Mononuclear cell (primary cell): ENCODE measurements around the gene LGALS7. TPM values are rescaled to one million over a fixed set of nuclear protein-coding genes. Genes with fewer than 3 reads are reported as not detected.
"Not testable (repeated sequence)": the region's sequence is repeated elsewhere in the genome, so short reads cannot be mapped to it uniquely, and the experiment has no call there.

Source experiments
- H3K27me3 ChIP-seq: 2 replicates; pipeline ENCODE4 v1.6.0; 2011; ENCODE audit warnings: low read length, control low read depth; ENCODE audit not compliant: insufficient read depth
- H3K4me1 ChIP-seq: 2 replicates; pipeline ENCODE4 v1.5.1; 2011; ENCODE audit warnings: mild to moderate bottlenecking, low read length, control low read depth; ENCODE audit not compliant: insufficient read depth
- H3K4me3 ChIP-seq: 2 replicates; pipeline ENCODE4 v1.5.1; 2011; ENCODE audit warnings: mild to moderate bottlenecking, low read length, moderate library complexity
- H3K9me3 ChIP-seq: 2 replicates; pipeline ENCODE4 v1.5.1; 2011; ENCODE audit warnings: low read depth, mild to moderate bottlenecking, control low read depth, low read length
- total RNA-seq: library from RNA; depleted of rRNA; stranded (reverse); fragments of >200 nt; gene quantifications from one replicate; pipeline ENCODE4 v1.2.3, GENCODE V29; 2012

The LGALS7 gene
- not detected for total RNA-seq

DNA sequence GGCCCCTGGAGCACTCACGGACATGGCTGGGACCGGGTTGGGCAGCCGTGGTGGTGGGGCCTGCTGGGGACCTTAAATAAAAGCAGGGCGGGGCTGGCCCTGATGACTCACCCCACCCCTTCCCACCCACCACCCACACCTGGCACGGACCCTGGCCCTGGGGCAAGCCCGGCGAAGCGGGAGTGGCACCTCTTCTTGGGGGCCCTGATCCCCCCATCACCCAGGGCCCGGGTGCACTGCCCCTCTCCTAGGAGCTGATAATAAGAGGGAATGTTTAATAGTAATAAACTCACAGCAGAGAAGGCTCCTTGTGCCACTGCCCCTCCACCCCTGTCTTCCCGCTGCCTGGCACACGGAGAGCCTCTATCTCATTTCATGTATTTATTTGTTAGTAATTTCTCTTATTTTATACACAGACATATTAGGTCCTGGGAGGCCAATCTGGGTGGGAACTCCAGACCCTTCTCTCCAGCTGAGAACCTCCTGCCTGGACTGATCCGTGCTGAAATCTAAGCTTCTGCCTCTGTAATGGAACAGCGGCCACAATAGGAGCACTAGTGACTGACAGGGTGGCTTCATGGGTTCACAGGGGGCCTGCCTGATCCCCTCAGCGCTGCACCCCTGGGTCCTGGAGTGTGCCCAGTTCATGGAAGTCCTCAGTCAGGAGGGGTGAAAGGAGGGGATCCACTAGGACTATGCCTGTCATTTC, at the start of gene LGALS7:
Gene LGALS7, minus strand, starts transcription at position 49 of the 709 bp plus-strand sequence. Its CDS starts 25 bp downstream, at position 24.
- no peaks in the 10 kb centered on the region for H3K27me3 ChIP-seq
- H3K4me3 ChIP-seq = no peak within 1 kb of the TSS
- peaks cover 12% of the 10 kb centered on the region for H3K4me1 ChIP-seq
- no peaks in the 10 kb centered on the region for H3K9me3 ChIP-seq

DNA sequence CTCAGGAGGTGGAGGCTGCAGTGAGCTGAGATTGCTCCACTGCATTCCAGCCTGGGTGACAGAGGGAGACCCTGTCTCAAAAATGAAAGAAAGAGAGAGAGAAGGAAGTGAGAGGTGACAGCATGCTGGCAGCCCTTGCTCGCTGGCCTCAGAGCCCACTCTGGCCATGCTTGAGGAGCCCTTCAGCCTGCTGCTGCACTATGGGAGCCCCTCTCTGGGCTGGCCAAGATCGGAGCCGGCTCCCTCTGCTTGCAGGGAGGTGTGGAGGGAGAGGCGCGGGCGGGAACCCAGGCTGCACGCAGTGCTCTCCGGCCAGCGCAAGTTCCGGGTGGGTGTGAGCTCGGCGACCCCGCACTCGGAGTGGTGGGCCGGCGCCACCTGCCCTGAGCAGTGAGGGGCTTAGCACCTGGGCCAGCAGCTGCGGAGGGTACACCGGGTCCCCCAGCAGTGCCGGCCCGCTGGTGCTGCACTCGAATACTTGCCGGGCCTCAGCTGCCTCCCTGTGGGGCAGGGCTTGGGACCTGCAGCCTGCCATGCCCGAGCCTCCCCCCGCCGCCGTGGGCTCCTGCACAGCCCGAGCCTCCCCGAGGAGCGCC, 48.0 kb upstream of the LGALS7 start:
- not testable (repeated sequence) for H3K9me3 ChIP-seq, H3K4me1 ChIP-seq, H3K4me3 ChIP-seq, H3K27me3 ChIP-seq

DNA sequence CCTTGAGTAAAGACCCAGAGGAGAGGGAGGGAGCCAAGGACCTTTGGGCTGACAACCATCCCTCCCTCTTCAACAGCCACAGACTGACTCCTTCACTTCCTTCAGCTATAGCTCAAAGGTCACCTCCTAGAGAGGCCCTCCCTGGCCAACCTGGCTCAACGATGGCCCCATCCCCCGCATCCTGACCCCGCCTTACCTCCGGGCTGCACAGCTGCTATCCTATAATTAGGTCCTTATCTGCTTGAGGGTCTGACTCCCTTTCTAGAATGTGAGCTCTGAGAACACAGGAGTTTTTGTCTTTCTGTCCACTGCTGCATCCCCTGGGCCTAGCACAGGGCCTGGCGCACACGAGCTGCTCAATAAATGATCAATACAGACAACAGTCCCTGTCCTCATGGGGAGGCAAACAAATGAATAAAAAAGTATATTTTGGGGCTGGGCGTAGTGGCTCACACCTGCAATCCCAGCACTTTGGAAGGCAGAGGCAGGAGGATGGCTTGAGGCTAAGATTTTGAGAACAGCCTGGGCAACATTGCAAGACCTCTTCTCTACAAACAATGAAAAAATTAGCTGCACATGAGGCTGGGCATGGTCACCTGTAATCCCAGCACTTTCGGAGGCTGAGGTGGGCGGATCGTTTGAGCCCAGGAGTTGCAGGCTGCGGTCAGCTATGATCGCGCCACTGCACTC, 46.1 kb upstream of the LGALS7 start:
- H3K4me3 ChIP-seq = no peak overlapping the region
- H3K27me3 ChIP-seq = no peaks in the 10 kb centered on the region
- H3K4me1 ChIP-seq = no peaks in the 10 kb centered on the region
- H3K9me3 ChIP-seq = no peaks in the 10 kb centered on the region

DNA sequence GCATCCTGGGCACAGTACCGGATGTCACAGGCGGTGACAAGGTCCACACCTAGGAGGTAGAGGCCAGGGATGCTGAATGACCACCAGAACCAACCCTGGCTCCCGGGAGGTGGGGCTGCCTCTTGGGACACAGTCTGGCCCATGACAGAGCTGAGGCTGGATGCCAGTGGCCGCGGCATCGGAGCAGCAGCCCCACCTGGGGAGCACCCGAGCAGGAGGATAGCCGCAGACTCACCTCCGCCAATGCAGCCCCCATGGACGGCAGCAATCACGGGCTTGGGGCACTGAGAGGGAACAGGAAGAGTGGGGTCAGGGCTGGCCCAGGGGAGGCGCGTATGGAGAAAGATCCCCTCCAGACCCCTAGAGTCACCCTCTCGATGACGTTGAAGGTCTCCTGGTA, 43.8 kb upstream of the LGALS7 start:
- Histone ChIP-seq H3K4me1 (no peaks in the 10 kb centered on the region), H3K4me3 (no peak overlapping the region), H3K27me3 (no peaks in the 10 kb centered on the region), H3K9me3 (no peaks in the 10 kb centered on the region)

DNA sequence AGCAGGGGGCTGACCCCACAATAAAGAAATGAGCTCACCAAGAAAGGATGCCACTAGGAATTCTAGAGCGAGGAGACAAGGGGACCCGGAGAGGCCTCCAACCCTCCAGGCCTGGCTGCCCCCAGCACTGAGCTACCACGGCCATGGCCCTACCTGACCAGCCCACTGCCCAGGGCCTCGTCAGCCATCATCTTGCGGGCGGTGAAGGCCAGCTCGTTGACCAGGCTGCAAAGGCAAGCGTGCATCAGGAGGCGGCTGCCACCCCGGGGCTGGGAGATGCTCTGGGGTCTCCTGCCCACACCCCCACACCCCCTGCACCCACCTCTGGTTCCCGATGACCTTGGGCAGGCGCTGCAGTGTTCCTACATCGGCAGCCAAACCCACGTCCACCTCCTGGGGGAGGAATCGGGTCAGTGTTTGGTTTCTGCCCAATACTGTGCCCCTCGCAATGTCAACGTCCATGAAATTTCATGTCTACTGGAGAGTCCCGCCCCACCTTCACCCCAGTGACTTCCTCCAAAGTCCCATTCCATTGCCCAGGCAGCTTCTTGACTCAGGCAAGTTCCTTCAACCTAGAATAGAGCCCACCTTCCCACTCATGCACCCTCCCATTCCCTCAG, 42.9 kb upstream of the LGALS7 start:
- Histone ChIP-seq H3K9me3 (no peaks in the 10 kb centered on the region), H3K4me1 (no peaks in the 10 kb centered on the region)

DNA sequence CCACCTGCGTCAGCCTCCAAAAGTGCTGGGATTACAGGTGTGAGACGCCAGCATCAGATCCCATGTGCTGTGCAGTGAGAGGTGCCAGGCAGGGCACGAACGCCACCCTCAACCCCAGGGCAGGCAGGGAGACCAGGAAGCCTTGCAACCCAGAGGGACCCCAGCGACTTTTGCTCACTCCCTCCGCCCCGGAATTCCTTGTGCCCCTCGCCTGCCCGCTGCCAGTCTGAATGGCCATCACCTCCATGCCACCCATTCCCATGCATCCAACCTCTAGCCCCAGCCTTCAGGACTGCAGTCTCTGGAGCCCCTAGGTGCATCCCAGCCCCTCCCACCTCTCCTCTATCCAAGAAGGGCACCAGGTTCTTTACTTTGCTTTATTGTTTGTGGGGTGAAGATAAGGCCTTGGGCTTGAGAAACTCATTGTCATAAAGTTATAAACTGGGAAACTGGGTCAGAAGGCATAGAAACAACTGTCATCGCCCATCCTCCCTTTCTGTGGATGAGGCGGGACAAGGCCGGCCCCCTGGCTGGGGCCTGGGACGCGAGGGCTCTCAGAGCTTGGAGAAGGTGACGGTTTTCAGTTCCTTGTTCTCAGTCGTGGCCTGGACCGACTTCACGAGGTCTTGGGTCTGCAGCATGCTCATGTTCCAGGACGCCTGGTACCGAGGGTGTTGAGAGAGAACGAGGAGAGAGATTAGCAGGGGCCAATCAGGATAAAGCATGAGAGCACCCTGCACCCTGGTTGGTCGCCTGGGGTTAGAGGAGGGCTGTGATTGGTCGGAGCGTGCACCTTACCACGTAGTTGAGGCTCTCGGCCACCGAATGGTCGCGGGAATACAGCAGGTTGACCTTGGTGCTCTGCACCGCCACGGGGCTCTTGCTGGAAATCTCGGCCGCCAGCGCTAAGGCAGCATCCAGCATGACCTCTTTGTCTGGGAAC, 42.0 kb upstream of the LGALS7 start:
- Histone ChIP-seq H3K4me3 (no peak overlapping the region), H3K9me3 (no peaks in the 10 kb centered on the region), H3K27me3 (no peaks in the 10 kb centered on the region), H3K4me1 (no peaks in the 10 kb centered on the region)

More for the DNA sequence above, 42.9 kb upstream of the LGALS7 start:
- no peak overlapping the region for H3K4me3 ChIP-seq
- H3K27me3 ChIP-seq = no peaks in the 10 kb centered on the region

DNA sequence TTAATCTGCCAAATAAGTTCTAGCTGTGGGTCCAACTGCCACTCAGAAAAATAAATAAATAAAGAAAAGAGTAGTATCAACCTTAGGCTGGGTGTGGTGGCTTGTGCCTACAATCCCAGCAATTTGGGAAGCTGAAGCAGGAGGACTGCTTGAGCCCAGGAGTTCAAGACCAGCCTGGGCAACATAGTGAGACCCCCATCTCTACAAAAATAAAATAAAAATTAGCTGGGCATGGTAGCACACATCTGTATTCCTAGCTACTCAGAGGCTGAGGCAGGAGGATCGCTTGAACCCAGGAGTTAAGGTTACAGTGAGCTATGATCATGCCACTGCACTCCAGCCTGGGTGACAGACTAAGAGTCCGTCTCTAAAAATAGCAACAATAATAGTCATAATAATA, 40.6 kb upstream of the LGALS7 start:
- not testable (repeated sequence) for H3K4me1 ChIP-seq, H3K9me3 ChIP-seq, H3K27me3 ChIP-seq, H3K4me3 ChIP-seq

DNA sequence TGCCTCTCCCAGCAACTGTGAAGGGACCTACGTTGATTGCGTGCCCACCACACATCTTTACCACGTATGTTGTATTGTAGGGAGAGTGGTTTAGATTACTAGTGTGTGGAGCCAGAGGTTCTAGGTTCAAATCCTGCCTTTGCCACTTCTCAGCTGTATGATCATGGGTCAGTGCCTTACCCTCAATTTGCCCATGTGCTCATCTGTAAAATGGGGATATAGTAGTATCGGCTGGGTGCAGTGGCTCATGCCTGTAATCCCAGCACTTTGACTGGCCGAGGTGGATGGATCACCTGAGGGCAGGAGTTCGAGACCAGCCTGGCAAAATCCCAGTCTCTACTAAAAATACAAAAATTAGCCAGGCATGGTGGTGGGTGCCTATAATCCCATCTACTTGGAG, 40.0 kb upstream of the LGALS7 start:
- Histone ChIP-seq H3K9me3 (no peaks in the 10 kb centered on the region), H3K4me3 (no peak overlapping the region), H3K4me1 (no peaks in the 10 kb centered on the region), H3K27me3 (no peaks in the 10 kb centered on the region)

DNA sequence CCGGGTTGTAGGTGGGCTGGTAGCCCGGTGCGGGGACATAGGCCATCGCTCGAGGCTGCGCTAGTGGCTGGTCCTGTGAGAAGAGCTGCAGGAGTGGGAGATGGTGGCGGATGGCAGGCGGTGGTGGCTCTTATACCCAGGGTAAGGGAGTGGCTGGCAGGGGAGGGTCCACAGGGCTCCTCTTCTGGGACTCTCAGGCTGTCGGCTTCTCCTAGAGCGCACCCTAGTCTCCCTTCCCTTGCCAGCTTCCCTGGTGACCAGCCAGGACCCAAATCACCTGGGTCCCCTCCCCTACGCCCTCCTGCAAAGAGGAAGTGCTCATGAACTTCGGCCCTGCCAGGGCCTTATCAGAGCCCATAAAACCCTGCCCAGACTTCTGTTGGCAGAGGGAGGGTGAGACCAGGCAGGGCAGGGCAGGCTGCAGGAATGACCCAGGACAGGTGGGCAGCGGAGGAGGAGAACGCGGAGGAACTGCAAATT, 39.6 kb upstream of the LGALS7 start, which contains the start of gene LGALS4:
Gene LGALS4, minus strand, starts transcription at position 105 of the 480 bp plus-strand sequence. Its CDS starts 59 bp downstream, at position 46.
- no peaks in the 10 kb centered on the region for H3K9me3 ChIP-seq
- no peak within 1 kb of the TSS for H3K4me3 ChIP-seq
- no peaks in the 10 kb centered on the region for H3K27me3 ChIP-seq
- no peaks in the 10 kb centered on the region for H3K4me1 ChIP-seq

DNA sequence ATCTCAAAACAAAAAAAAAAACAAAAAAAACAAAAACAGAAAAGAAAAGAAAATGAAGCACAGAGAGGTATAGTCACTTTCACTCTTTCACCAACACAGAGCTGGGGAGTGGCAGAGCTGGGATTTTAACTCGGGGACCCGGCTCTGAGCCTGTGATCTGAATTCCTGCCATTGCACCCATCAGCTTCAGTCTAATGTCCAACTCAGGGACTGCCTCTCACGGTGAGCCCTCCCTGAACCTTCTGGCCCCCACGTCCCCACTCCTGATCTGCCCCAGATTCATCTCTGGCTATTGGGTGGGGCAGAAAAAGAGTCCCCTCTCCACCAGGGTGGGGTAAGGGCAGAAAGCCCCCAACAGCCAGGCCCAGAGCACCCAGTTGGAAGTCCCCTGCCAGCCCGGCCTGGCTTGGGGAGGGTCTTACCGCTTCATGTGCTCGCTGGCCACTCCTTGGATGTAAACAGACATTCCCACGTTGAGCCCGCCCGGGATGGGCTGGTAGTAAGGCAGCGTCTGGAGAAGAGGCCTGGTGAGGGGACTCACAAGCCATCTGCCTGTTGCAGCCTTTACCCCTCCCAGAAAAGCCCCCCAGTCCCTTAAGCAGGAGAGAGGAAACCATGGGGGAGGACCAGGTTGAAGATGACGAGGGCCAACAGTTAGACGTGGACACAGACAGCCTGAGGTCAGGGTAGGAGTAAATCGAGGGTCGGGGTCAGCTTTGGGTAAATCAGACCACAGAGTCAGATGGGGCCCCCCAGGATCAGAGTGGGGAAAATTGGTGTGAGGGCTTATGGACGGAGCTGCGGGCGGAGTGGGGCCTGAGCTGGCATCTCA, 38.9 kb upstream of the LGALS7 start:
- no peaks in the 10 kb centered on the region for H3K9me3 ChIP-seq
- H3K4me1 ChIP-seq = no peaks in the 10 kb centered on the region
- H3K4me3 ChIP-seq = no peak overlapping the region
- H3K27me3 ChIP-seq = no peaks in the 10 kb centered on the region

DNA sequence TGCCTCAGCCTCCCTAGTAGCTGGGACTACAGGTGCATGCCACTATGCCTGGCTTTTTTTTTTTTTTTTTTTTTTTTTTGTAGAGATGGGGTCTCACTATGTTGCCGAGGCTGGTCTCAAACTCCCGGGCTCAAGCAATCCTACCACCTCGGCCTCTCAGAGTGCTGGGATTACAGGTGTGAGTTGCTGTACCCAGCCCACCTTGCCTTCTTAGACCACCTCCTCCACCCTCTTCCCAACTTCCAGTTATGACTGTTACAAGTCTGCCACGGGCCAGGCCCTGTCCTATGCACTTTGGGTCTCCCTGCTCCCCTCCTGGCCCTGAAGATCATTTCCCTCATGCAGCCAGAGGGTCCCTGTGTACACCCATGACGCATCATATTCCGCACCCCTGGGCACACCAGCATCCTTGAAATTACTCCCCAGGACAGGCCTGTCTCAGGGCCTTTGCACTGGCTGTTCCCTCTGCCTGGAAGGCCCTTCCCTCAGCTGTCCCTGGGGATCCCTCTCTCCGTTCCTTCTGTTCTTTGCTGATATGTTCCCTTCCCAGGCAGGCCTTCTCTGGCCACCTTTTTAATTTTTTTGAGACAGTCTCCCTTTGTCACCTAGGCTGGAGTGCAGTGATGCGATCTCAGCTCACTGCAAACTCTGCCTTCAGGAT, 36.4 kb upstream of the LGALS7 start:
- peaks cover 5% of the 10 kb centered on the region for H3K4me1 ChIP-seq
- no peaks in the 10 kb centered on the region for H3K27me3 ChIP-seq
- H3K4me3 ChIP-seq = no peak overlapping the region
- no peaks in the 10 kb centered on the region for H3K9me3 ChIP-seq

DNA sequence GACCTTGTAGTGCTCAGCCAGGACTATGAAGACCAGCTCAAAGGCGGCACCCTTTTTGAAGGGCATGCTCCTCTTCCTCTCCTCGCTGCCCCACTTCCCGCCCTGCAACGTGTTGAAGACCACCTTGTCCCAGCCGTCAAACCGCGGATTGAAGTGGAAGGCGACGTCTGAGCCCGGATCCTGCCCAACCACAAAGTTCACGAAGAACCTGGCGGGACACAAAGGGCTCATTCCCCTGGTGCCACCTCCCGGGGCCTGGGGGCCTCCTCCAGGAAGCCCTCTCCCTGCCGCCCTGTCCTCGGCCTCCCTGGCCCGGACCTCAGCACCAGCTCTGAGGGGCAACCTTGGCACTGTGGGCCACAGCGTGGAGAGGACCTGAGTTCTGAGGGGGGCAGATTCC, 35.4 kb upstream of the LGALS7 start:
- Histone ChIP-seq H3K9me3 (no peaks in the 10 kb centered on the region), H3K4me1 (peaks cover 5% of the 10 kb centered on the region), H3K4me3 (no peak overlapping the region), H3K27me3 (no peaks in the 10 kb centered on the region)

DNA sequence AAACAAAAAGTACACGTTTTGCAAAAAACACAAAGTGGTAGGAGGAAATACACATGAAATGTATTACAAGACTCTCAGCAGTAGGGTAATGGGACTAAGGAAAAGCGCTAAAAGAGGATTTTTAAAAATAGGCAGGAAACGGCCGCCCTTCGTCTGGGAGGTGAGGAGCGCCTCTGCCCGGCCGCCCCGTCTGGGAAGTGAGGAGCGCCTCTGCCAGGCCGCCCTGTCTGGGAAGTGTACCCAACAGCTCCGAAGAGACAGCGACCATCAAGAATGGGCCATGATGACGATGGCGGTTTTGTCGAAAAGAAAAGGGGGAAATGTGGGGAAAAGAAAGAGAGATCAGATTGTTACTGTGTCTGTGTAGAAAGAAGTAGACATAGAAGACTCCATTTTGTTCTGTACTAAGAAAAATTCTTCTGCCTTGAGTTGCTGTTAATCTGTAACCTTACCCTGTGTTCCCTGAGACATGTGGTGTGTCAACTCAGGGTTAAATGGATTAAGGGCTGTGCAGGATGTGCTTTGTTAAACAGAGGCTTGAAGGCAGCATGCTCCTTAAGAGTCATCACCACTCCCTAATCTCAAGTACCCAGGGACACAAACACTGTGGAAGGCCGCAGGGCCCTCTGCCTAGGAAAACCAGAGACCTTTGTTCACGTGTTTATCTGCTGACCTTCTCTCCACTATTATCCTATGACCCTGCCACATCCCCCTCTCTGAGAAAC, 34.2 kb upstream of the LGALS7 start:
- not testable (repeated sequence) for H3K9me3 ChIP-seq, H3K27me3 ChIP-seq, H3K4me3 ChIP-seq, H3K4me1 ChIP-seq
